Activated naive CD8-positive, alpha-beta T cell treated with anti-CD3 and anti-CD28 coated beads, Interleukin-2, amount 50 U/mL, for 16 hours (primary cell): Measurements from ENCODE around the gene LMTK2.

Source experiments
- DNase-seq: peaks from one replicate; pipeline ENCODE4 v3.0.0-alpha.2; 2020; ENCODE audit warnings: low read depth, low spot score

LMTK2 gene

DNA sequence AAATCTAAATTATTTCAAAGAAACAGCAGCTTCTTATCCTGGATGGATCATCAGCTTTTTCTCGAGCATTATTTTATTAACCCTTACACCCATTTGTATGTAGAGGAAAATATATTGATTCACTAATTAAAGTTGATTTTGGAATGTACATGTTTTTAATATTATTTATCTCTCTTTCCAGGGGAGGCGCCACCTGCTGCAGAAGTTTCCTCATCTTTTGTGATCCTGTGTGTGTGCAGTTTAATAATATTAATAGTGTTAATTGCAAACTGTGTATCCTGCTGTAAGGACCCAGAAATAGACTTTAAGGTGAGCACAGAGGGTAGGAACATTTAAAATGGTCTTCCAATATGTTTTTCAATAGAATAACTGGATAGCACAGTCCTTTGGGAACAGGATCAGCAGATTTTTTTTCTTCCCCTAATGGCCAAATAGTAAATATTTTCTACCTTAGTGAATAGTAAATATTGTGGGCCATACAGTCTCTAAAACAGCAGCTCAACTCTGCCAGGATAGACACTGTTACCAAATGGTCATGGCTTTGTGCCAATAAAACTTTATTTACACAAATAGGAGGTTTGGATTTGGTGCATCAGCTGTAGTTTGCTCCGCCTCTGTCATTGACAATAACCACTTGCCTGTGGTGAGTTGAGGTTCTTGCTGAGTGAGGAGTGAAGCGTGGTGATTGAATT lies 30.6 kb downstream of the LMTK2 start:
- DNase-seq = no peak

DNA sequence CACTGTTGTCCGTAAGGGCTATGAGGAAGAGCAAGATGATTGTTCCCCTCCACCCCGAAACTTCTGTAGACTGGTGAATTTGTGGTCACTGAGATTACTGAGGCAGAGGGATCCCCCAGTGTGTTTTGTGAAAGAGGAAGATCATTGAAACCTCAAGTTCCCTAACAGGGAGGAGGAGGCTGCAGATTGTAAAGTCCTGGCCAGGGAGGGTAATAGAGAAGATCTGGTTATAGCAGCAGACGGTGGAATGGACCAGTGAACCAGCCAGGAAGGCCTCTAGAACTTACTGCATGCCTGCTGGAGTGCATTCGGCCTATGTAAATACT lies 31.1 kb downstream of the LMTK2 start:
- DNase-seq = no peak

DNA sequence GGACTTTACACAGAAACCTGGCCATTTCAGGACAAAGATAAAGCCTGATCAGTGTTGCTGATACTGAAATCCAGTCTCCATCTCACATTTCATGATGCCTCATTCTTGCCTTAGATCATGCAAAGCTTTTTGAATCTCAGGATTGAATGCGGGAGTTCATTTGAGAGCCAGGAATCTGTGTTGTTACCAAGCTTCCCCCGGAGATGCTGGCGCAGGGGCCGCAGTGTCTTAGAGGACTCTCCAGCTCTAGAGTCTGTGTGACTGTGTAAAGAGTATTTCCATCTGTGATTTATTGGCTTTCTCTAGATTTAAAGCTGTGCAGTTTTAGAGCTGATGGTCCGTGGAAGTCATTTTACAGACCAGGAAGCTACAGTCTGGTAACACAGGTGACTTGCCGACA lies 32.0 kb downstream of the LMTK2 start:
- no peak for DNase-seq

DNA sequence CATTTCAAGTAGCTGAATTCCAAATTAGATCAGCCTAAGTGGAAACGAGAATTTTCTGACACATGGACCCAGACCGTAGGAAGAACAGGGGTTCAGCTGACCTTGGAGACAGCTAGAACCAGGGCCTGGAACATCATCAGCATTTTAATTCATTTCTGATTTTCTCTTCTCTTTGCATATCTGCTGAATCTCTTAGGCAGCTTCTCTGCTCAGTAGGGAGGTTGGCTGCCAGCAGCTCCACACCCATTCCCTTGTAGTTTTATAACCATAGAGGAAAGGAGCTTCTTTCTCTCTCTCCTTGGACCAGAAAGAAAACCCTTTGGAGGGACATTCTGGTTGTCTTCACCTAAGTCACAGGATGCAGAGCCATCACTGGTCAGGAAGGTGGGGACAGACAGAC lies 36.0 kb downstream of the LMTK2 start:
- no peak for DNase-seq

DNA sequence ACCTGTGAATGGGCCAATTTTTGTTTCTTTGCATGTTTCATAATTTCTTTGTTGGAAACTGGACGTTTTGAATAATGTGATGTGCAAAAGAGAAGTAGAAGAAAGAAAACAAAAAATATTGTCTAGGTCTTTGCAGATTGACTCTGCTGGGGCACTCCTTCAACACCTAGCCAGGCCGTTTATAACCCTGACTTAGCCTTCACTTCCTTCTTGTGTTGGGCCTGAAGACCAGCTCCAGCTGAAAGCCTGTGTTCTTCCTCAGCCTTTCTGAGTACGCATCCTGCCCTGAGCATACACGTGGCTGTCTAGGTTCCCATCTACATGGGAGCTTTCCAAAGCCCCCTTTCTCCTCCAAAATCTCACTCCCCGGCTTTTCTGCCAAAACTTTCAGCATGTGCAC lies 41.9 kb downstream of the LMTK2 start:
- no peak for DNase-seq

DNA sequence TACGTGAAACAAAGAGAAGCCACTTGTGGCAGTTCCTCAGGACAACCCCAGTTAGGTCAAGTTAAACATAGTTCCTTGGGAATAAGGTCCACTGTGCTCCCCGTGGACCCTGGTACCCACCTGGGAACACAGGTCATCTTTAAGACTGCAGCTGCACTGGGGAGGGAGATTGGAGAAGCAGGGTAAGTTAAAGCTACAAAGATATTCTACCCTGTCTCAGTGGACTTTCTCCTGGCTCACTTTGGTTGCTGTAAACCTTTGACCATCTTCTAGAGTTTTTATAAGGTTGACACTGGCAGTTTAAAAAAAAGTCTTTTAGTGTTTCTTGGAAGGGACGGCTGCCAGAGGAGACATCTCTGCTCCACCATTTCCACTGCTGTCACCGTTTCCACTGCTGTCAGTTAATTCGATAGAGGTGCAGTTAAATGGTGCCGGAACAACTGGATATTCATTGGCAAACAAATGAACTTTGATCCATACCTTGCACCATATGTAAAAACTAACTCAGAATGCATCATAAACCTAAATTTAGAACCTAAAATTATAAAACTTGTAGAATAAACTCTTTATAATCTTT lies 42.5 kb downstream of the LMTK2 start:
- DNase-seq = no peak

DNA sequence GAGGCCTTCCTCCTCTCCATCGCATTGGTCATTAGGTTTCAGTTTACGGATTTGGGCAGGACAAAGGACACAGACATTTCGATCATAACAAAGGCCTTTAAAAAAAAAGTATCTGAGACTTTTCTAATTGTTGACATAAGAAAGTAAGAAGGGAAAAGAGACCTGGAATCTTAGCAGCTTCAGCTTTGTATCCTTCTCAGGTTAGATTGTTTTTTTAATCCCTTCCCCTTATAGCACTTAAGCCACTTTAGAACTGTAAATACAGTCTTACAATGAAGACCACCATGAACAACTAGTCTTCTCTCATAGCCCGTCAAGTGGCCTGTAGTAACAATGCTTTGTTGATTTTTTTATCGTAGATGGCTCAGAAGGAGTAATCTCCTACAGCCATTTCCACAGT lies 45.2 kb downstream of the LMTK2 start:
- DNase-seq = no peak

DNA sequence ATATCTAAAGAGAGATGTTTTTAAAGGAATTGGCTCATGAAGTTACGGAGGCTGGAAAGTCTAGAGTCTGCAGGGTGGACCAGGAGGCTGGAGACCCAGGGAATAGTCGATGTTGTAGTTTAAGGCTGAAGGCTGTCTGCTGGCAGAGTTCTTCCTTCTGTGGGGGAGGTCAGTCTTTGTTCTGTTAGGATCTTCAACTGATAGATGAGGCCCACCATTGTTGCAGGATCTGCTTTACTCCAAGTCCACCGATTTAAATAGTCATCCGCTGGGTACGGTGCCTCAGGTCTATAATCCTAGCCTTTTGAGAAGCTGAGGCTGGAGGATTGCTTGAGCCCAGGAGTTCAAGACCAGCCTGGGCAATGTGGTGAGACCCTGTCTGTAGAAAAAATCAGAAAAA lies 50.0 kb downstream of the LMTK2 start:
- no peak for DNase-seq

DNA sequence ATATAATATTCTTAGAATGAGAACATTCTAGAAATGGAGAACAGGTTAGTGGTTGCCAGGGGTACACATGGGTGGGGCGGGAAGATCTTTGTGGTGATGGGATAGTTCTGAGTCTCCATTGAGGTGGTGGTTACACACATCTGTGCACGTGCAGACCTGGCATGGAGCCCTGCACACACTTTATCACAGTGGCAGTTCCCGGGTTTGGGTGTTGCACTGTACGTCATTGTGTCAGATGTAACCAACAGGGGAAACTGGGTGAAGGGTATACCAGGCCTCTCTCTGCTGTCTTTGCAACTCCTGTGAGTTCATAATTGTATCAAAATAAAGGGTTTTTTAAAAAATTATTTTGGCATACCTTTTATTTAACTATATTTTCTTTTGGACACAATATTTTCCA lies 51.1 kb downstream of the LMTK2 start:
- no peak for DNase-seq

DNA sequence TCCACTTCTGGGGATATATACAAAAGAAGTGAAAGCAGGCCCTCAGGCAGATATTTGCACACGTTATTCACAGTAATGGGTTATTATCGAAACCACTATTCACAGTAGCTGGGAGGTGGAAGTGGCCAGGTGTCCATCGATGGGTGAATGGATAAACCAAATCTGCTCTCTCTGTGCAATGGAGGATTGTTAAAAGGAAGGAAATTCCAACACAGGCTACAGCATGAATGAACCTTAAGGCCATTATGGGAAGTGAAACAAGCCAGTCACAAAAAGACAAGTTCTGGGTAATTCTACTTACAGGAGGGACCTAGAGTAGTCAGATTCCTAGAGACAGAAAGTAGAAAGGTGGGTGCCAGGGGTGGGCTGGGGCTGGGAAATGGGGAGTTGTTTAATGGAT lies 56.1 kb downstream of the LMTK2 start:
- DNase-seq = no peak

DNA sequence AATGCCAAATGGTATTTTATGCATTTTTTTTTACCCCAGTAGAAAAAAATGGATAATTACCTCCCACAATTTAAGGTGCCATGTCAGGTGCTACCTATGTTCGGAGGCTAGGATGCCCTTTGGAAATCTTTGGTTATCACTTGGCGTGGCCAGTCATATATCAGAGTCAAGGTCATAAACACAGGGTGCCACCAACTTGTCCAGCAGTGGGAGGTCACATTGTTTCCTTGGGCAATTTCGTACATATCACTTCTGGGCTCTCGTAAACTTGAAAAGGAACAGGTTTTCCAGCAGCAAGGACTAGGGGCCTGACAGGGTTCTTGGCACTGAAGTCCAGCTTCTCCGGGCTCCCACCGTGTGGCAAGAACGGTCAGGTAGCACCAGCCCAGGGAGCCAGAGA lies 56.6 kb downstream of the LMTK2 start:
- no peak for DNase-seq

DNA sequence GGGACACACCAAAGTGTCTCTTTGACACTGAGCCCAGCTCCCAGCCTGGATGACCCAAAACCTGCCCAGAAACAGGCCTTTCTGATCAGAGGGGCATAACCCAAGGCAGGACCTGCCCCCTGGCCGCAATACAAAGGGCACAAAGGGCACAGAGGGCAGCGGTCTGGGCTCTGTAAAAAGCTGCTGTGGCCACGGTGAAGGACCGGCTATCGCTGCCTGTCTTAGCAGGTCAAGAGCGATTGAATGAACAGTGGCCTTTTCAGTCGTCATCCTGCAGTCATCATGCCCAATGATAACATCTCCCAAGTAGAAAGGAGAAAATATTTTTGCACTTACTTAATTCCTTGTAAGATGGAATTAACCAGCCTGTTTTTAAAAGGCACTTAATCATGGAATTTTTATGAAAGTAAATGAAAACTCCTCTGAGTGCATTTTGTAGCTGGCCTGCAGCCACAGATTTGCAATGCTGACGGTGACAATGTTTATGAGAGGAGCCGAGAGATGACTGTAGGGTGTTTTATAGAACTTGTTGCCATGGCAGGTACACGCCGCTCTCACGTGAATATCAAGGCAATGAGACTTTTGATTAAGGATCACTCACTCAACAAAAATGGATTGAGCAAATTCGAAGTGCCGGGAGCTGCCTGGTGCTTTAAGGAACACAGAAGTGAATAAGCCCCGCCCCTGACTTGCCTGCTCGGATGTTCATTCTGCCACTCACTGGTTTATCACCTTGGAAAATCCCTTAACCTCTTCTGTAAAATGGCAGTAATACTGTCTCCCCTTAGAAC lies 57.2 kb downstream of the LMTK2 start:
- DNase-seq = no peak

DNA sequence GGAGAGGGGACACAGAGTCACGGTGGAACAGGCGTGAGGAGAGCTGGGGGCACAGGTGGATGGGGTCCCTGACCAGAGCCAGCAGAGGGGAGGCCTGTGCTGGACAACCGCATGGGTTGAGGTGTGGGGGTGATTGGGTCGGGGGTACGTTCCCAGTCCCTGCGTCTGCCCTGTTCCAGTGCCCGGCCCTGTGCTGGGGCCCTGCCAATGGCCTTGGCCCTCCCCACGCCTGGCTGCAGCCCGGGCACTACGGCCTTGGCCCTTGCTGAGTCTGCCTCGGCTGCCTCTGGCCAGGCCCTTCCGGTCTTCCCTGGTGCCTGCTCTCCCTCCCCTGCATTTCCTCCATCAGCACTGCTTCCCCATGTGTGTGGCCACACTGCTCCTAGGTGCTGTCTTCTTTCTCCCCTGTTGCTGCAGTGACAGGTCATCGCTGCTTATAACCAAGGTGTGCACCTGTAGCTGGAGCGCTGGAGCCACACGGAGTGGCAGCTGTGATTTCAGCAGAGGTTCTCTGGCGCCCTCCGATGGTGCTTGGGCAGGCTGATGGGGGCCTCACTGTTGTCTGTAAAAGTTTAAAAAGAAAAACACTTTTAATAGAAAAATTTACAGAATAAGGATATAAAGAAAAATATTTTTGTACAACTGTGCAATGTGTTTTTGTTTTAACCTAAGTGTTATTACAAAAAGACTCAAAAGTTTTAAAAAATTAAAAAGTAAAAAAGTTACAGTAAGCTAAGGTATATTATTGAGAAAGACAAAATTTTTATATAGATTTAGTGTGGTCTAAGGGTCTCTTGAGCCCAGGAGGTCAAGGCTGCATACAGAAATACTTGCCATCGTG lies 59.4 kb downstream of the LMTK2 start:
- no peak for DNase-seq

DNA sequence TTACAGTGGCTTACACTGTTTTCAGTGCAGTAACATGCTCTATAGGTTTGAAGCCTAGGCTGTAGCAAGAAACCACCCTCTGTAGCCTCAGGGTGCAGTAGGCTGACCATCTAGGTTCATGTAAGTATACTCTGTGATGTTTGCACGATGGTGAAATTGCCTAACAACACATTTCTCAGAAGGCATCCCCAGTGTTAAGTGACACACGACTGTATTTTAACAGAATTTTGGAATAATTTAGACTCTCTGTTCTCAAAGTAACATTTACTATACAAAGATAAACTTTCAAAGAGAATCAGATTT lies 60.0 kb downstream of the LMTK2 start:
- DNase-seq = no peak

DNA sequence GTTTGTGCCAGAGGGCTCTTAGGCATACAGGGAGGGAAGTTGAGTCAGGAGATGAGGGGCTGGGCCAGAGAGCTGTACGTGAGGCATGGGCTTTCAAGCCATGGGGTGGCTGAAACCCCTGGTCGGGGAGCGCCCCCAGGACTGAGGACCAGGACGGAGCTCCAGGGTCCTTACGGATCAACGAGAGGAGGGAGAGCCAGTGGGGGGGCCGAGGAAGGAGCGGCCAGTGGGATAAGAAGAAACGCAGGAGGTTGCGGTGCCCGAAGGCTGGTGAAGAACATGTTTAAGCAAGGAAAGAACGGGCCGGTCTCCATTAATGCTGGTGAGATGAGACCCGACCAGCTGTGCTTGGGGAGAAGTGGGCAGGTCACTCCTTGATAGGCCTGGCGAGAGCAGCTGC lies 61.0 kb downstream of the LMTK2 start:
- DNase-seq = no peak

DNA sequence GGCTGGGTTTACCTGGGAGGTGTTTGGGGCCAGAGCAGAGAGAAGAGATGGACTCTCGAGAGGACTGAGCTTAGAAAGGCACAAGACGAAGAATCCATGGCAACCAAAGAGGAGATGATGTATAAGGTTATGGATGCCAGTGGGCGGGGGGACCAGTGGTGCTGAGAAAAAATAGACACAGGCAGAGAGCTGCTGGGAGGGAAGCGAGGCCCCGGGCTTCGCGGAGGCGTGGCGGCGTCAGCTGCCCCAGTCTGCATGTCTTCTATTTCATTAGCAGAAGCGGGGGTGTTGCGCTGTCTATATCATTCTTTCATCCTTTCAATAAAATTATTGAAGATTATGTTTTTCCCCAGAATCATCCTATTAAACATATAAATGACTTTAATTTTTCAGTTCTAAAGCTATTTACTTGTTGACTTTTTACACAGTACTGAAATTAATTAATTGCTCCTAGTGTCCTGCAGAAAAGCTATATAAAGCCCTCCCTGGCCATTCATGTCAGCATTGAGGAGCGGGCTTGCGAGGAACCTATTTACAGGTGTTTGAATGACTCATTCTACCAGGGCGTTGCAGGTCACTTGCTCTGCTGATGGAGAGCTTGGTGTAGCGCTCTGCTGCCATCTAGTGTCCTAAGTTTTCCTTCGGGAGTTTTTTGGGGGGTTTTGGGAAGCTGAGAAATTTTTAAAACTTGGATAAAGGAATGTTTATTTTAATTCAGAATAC lies 61.7 kb downstream of the LMTK2 start:
- DNase-seq = peak; percentile 34

DNA sequence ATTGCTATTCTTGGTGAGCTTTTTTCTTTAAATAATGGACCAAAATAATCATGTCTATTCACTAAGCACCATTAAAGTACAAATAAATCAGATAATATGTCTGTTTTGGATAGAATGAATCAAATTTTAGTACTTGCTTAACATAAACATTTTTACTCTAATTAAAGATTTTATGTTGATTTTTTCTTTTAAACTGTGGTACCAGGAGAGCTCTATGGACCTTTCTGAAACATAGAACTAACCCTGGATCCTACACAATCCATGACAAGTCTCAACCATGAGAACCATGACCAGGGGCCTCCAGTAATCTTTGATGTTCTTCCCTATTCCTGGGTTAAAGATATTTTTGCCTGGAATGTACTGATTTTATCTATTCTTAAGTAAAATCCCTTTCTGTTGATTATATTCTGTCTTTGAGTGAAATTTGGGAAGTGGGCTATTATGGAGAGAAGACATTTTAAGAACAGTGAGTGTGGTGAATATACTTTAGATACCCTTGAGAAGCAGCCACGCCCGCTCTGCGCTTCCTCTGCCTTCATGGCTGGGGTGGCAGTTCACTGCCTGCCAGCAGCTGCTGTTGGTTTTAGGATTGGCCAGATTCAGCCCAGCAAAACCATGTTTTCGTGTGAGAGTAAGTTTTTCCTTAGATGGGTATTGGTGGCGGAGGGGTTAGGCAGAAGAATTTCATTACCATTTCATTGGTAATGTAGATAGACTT lies 62.4 kb downstream of the LMTK2 start:
- DNase-seq = no peak

DNA sequence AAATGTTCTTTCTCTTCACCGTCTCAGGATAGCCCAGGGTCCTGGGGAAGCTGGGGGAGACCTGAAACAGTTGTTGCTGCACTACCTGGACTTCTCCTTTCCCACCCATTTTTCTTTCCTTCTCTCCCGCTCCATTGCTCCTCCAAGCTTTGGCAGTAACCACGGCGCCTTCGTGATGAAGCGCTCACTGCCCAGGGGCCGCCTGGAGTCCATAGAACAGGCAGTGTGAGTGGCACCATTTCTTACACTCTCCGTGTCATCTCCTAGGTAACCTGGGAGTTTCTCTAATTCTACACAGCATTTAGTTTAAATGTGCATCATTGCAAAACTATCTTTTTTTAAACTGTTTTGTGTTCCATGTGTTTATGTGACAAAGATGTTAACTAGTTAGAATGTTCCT lies 64.3 kb downstream of the LMTK2 start:
- DNase-seq = no peak

DNA sequence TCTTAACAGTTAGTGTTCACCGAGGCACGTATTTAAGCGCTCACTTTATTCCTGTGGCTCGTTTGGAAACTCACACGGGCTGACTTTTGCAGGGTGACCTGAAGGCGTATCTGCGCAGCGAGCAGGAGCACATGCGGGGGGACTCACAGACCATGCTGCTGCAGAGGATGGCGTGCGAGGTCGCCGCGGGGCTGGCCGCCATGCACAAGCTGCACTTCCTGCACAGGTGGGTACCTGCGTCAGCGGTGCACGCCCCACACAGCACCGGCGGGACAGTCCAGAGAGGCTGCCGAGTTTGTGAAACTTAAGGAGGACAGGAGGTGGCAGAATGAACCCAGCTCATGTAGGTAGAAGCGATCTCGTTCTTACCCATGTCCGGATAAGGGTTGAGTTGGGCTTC lies 64.8 kb downstream of the LMTK2 start:
- DNase-seq = no peak

DNA sequence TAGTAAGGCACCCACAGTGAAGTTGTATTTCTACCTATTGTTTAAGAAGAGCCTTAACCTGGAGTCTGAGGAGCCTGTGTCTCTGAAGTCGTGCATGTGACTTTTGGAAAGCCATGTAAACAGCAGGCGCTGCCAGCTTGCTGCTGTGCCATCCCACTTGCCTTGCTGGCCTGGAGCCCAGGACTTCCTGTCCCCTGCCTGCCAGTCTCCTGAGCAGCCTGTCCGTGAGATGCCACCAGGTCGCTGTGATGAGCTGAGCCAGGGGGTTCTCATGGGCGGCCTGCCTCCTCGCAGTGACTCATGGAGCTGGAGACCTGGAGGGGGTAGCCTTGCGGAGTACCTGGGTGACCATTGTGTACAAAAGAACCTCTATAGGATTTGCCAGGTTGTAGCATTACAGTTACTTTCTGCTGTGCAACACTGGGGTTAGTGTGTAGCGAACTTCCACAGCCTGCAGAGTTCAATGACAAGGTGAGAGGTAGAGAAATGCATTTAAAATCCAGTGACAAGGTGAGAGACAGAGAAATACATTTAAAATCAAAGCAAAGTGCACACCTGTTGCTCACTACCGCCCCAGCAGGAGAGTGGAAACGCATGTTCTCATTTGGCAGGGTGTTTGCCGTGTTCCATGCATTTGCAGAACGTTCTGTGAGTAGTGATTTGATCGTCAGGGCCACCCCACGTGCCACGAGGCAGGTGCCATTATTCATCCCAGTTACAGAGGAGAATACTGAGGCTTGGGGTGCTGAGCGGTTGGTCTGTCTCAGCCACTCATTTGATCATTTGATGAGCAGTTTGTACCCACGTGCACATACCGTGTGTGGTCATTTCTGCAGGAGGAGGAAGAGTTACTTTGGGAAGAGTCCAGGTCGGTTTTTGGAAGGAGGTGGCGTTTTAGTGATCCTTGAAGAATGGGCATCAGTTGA lies 67.9 kb downstream of the LMTK2 start:
- DNase-seq = no peak
